Body of pancreas (tissue), 4 donors: ENCODE data around the gene AGMO.

Source experiments
- POLR2A ChIP-seq, 3 donors: fragments of 450-650 bp; IDR thresholded peaks; one replicate each; pipeline ENCODE4 v1.6.1; 2016; ENCODE audit warnings: antibody characterized with exemption in 3 of 3, mild to moderate bottlenecking in 2 of 3
- TF ChIP-seq, protein P1 (sequence below), 7 experiments: fragments of 450-650 bp in 4 of 7; fragments of 200-600 bp in 3 of 7; sonication (generic) in 3 of 7; IDR thresholded peaks; one replicate each; pipeline ENCODE4 v1.5.1; 2016 to 2019; ENCODE audit warnings: antibody characterized with exemption in 7 of 7

DNA sequence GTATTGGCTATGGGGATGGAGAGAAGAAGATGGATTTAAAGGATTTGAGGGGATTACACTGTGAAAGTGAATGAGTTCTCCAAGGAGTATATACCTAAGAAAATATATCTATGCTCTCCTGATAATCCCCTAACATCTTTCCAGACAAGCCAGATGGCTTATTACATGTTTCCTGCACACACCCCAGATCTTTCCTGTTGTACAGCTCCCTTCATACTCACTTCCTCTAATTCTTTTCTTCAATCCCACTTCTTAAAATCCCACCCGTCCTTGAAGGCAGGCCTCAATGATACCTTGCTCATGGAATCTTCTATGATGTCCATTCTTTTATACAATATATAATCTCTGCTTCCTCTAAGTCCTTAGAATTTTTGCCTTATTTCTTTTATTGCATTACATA is 342.1 kb downstream of the AGMO start:
- TF ChIP-seq, protein P1, sequence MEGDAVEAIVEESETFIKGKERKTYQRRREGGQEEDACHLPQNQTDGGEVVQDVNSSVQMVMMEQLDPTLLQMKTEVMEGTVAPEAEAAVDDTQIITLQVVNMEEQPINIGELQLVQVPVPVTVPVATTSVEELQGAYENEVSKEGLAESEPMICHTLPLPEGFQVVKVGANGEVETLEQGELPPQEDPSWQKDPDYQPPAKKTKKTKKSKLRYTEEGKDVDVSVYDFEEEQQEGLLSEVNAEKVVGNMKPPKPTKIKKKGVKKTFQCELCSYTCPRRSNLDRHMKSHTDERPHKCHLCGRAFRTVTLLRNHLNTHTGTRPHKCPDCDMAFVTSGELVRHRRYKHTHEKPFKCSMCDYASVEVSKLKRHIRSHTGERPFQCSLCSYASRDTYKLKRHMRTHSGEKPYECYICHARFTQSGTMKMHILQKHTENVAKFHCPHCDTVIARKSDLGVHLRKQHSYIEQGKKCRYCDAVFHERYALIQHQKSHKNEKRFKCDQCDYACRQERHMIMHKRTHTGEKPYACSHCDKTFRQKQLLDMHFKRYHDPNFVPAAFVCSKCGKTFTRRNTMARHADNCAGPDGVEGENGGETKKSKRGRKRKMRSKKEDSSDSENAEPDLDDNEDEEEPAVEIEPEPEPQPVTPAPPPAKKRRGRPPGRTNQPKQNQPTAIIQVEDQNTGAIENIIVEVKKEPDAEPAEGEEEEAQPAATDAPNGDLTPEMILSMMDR (IDR thresholded peaks at IDR 0.05): no peak
- no peak for TF ChIP-seq POLR2A (IDR thresholded peaks at IDR 0.05)
